Measurements from ENCODE around the gene ELMO1.

- TF ChIP-seq CTCF (conservative IDR thresholded peaks at IDR 0.05; ENCODE audit: low read depth in 2 of 2) (no peak), EZH2 (IDR thresholded peaks at IDR 0.05; ENCODE audit: low read depth, unreplicated experiment) (no peak), POLR2AphosphoS5 (IDR thresholded peaks at IDR 0.05; ENCODE audit: low read depth) (no peak), REST (IDR thresholded peaks at IDR 0.05; ENCODE audit: unreplicated experiment) (no peak), CREB1 (CRISPR knock-in tag; IDR thresholded peaks at IDR 0.05; ENCODE audit: low read depth) (no peak), EZH2phosphoT487 (IDR thresholded peaks at IDR 0.05; ENCODE audit: unreplicated experiment) (no peak), NANOG (IDR thresholded peaks at IDR 0.05; ENCODE audit: borderline replicate concordance) (no peak), JUNB (IDR thresholded peaks at IDR 0.05; ENCODE audit: unreplicated experiment) (no peak), STAT1 (IDR thresholded peaks at IDR 0.05; ENCODE audit: unreplicated experiment) (no peak), ZNF114 (CRISPR knock-in tag; IDR thresholded peaks at IDR 0.05) (no peak), ZNF331 (CRISPR knock-in tag; IDR thresholded peaks at IDR 0.05; ENCODE audit: low read depth) (no peak)
- TF ChIP-seq, protein P1, sequence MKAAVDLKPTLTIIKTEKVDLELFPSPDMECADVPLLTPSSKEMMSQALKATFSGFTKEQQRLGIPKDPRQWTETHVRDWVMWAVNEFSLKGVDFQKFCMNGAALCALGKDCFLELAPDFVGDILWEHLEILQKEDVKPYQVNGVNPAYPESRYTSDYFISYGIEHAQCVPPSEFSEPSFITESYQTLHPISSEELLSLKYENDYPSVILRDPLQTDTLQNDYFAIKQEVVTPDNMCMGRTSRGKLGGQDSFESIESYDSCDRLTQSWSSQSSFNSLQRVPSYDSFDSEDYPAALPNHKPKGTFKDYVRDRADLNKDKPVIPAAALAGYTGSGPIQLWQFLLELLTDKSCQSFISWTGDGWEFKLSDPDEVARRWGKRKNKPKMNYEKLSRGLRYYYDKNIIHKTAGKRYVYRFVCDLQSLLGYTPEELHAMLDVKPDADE (IDR thresholded peaks at IDR 0.05): no peak
These were observed 342.9 kb downstream of the ELMO1 start for GRCh38 chr7:37105762-37106161.

All from GM23338 (cell line).